PC-3 (cell line): ENCODE measurements around the gene ENPP1.

Experiments used
- CTCF ChIP-seq: fragments of 300-600 bp; sonication (generic); conservative IDR thresholded peaks from 2 replicates; pipeline ENCODE4 v1.5.1; 2017; ENCODE audit warnings: antibody characterized with exemption, low read depth, mild to moderate bottlenecking, low read length
- EZH2 ChIP-seq: fragments of 300-600 bp; sonication (generic); IDR thresholded peaks from one replicate; pipeline ENCODE4 v1.6.1; 2017; ENCODE audit warnings: antibody characterized with exemption, mild to moderate bottlenecking, low read length; ENCODE audit not compliant: unreplicated experiment

- TF ChIP-seq CTCF (peak; percentile 84), EZH2 (no peak)
Measured at GRCh38 chr6:131909408-131910218, 101.8 kb downstream of the ENPP1 start.
